HG03571 (cell line): ENCODE data around the gene PCDHGB1.
"Not testable (repeated sequence)": the region's sequence is repeated elsewhere in the genome, so short reads cannot be mapped to it uniquely, and the experiment has no call there.

Source experiments
- ATAC-seq: cut with Tn5 transposase; IDR thresholded peaks from one replicate; pipeline ENCODE4 v1.9.1; 2021; ENCODE audit not compliant: unreplicated experiment

The PCDHGB1 gene

DNA sequence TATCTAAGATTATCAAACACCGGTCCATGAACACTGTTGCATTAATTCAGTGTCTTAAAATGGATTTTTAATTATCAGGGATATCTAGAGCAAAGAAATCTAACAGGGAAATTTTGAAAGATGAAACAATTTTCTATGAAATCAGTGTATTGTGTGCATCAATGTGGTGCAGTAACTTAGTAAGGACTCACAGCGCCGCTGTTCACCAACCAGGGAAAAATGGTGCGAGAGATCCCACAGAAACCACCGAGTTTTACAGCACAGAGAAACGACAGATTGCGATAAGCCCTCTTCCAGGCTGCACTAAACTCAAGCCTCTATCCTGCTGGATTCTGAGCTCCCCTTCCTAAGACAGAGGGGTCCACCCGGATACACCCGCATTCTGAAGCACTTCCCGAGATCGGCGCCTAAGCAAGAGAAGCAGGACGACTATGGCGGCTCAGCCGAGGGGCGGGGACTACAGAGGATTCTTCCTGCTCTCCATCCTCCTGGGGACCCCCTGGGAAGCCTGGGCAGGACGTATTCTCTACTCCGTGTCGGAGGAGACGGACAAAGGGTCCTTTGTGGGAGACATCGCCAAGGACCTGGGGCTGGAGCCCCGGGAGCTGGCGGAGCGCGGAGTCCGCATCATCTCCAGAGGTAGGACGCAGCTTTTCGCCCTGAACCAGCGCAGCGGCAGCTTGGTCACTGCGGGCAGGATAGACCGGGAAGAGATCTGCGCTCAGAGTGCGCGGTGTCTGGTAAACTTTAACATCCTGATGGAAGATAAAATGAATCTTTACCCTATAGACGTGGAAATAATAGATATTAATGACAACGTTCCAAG is 32.8 kb downstream of the PCDHGB1 start, which contains the start of gene PCDHGA7:
Gene PCDHGA7, plus strand, starts transcription at position 274 of the 826 bp plus-strand sequence. Its CDS starts 158 bp downstream, at position 432.
- no peak for ATAC-seq

- no peak for ATAC-seq
These were observed 33.4 kb downstream of the PCDHGB1 start for GRCh38 chr5:141383345-141383744.

- ATAC-seq: no peak
These were observed 34.8 kb downstream of the PCDHGB1 start for GRCh38 chr5:141384471-141385267.

- not testable (repeated sequence) for ATAC-seq
These were observed 37.8 kb downstream of the PCDHGB1 start, which contains the start of gene PCDHGB4 for GRCh38 chr5:141387557-141388311. TSS of gene PCDHGB4 (plus strand) at chr5:141387698. CDS start at chr5:141387885, 187 bp downstream.

- ATAC-seq: no peak
These were observed 38.8 kb downstream of the PCDHGB1 start for GRCh38 chr5:141388661-141389060.

DNA sequence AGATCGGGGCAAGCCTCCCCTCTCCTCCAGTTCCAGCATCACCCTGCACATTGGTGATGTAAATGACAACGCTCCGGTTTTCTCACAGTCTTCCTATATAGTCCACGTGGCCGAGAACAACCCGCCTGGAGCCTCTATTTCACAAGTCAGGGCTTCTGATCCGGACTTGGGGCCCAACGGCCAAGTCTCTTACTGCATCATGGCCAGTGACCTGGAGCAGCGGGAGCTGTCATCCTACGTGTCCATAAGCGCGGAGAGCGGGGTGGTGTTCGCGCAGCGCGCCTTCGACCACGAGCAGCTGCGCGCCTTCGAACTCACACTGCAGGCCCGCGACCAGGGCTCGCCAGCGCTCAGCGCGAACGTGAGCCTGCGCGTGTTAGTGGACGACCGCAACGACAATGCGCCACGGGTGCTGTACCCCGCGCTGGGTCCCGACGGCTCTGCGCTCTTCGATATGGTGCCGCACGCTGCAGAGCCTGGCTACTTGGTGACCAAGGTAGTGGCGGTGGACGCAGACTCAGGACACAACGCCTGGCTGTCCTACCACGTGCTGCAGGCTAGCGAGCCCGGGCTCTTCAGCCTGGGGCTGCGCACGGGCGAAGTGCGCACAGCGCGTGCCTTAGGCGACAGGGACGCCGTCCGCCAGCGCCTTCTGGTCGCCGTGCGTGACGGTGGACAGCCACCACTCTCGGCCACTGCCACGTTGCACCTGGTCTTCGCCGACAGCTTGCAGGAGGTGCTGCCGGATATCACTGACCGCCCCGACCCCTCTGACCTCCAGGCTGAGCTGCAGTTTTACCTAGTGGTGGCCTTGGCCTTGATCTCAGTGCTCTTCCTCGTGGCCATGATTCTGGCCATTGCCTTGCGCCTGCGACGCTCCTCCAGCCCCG is 39.5 kb downstream of the PCDHGB1 start:
- ATAC-seq: no peak

DNA sequence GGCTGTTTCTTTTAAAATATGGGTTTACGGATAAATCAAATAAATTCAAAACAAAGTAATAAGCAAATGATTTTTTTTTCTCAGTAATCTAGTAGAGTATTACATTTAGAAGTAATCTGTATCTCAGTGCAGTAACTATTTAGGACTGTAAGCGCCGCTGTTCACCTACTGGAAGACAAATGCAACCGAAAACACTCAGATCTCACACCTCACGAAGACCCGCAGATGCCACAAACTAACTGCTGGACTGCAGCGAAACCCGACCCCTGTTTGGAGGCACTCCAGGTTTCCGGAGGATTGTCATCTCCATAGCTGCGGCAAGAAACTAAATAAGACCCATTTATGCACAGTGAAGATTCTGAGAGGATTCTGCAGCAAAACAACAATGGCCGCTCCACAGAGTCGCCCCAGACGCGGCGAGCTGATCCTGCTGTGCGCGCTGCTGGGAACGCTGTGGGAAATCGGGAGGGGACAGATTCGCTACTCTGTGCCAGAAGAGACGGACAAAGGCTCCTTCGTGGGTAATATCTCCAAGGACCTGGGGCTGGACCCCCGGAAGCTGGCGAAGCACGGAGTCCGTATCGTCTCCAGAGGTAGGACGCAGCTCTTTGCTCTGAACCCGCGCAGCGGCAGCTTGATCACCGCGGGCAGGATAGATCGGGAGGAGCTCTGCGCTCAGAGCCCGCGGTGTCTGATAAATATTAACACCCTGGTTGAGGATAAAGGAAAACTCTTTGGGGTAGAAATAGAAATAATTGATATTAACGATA is 42.7 kb downstream of the PCDHGB1 start, which contains the start of gene PCDHGA8:
Gene PCDHGA8, plus strand, starts transcription at position 205 of the 770 bp plus-strand sequence. Its CDS starts 181 bp downstream, at position 386.
- ATAC-seq: no peak

GRCh38 chr5:141393267-141393666 is 43.4 kb downstream of the PCDHGB1 start:
- no peak for ATAC-seq

DNA sequence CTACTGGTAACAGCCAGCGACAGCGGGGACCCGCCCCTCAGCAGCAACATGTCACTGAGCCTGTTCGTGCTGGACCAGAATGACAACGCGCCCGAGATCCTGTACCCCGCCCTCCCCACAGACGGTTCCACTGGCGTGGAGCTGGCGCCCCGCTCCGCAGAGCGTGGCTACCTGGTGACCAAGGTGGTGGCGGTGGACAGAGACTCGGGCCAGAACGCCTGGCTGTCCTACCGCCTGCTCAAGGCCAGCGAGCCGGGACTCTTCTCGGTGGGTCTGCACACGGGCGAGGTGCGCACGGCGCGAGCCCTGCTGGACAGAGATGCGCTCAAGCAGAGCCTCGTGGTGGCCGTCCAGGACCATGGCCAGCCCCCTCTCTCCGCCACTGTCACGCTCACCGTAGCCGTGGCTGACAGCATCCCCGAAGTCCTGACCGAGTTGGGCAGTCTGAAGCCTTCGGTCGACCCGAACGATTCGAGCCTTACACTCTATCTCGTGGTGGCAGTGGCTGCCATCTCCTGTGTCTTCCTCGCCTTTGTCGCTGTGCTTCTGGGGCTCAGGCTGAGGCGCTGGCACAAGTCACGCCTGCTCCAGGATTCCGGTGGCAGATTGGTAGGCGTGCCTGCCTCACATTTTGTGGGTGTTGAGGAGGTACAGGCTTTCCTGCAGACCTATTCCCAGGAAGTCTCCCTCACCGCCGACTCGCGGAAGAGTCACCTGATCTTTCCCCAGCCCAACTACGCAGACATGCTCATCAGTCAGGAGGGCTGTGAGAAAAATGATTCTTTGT is 44.7 kb downstream of the PCDHGB1 start:
- not testable (repeated sequence) for ATAC-seq

GRCh38 chr5:141397756-141398551 is 48.1 kb downstream of the PCDHGB1 start, which contains the start of gene PCDHGB5:
TSS of gene PCDHGB5 (plus strand) at chr5:141397947. CDS start at chr5:141398128, 181 bp downstream.
- peak; percentile 88 for ATAC-seq

DNA sequence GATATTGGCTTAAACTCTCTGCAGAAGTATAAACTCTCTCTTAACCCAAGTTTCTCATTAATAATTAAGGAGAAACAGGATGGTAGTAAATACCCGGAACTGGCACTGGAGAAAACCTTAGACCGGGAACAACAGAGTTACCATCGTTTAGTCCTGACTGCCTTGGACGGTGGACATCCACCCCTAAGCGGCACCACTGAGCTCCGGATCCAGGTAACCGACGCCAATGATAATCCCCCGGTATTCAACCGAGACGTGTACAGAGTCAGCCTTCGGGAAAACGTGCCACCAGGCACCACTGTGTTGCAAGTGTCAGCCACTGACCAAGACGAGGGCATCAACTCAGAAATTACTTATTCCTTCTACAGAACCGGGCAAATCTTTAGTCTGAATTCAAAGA is 48.7 kb downstream of the PCDHGB1 start:
- no peak for ATAC-seq

DNA sequence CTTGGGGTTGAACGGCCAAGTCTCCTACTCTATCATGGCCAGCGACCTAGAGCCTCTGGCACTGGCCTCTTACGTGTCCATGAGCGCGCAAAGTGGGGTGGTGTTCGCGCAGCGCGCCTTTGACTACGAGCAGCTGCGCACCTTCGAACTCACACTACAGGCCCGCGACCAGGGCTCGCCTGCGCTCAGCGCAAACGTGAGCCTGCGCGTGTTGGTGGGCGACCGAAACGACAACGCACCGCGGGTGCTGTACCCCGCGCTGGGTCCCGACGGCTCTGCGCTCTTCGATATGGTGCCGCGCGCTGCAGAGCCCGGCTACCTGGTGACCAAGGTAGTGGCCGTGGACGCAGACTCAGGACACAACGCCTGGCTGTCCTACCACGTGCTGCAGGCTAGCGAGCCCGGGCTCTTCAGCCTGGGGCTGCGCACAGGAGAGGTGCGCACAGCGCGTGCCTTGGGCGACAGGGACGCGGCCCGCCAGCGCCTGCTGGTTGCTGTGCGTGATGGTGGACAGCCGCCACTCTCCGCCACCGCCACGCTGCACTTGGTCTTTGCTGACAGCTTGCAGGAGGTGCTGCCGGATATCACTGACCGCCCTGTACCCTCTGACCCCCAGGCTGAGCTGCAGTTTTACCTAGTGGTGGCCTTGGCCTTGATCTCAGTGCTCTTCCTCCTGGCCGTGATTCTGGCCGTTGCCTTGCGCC is 49.8 kb downstream of the PCDHGB1 start:
- no peak for ATAC-seq
